ENCODE measurements around the gene SVIL.
A peak's percentile ranks its signal among the peaks of the same experiment; 100 is the strongest.
"Not testable (repeated sequence)": the region's sequence is repeated elsewhere in the genome, so short reads cannot be mapped to it uniquely, and the experiment has no call there.

The SVIL gene

GRCh38 chr10:29516309-29516932 is 118.3 kb downstream of the SVIL start:
- DNase-seq (ENCODE audit: low read depth in 2 of 2) = not testable (repeated sequence)

GRCh38 chr10:29515879-29516278 is 118.9 kb downstream of the SVIL start:
- not testable (repeated sequence) for DNase-seq (ENCODE audit: low read depth in 2 of 2)

GRCh38 chr10:29515104-29515503 is 119.7 kb downstream of the SVIL start:
- DNase-seq (ENCODE audit: low read depth in 2 of 2) = not testable (repeated sequence)

GRCh38 chr10:29514306-29514705 is 120.5 kb downstream of the SVIL start:
- no peak for DNase-seq (ENCODE audit: low read depth in 2 of 2)

GRCh38 chr10:29512425-29512974 is 122.3 kb downstream of the SVIL start:
- DNase-seq (ENCODE audit: low read depth in 2 of 2) = no peak

GRCh38 chr10:29511806-29512205 is 123.0 kb downstream of the SVIL start:
- DNase-seq (ENCODE audit: low read depth in 2 of 2) = not testable (repeated sequence)

GRCh38 chr10:29510483-29511157 is 124.2 kb downstream of the SVIL start:
- DNase-seq (ENCODE audit: low read depth in 2 of 2) = not testable (repeated sequence)

GRCh38 chr10:29508554-29509244 is 126.1 kb downstream of the SVIL start:
- no peak for DNase-seq (ENCODE audit: low read depth in 2 of 2)

GRCh38 chr10:29507750-29508149 is 127.0 kb downstream of the SVIL start:
- not testable (repeated sequence) for DNase-seq (ENCODE audit: low read depth in 2 of 2)

GRCh38 chr10:29506324-29506921 is 128.3 kb downstream of the SVIL start:
- not testable (repeated sequence) for DNase-seq (ENCODE audit: low read depth in 2 of 2)

GRCh38 chr10:29502351-29502750 is 132.4 kb downstream of the SVIL start:
- no peak for DNase-seq (ENCODE audit: low read depth in 2 of 2)

- no peak for DNase-seq (ENCODE audit: low read depth in 2 of 2)
Observed at GRCh38 chr10:29501692-29502091, 133.1 kb downstream of the SVIL start.

GRCh38 chr10:29499993-29500537 is 134.7 kb downstream of the SVIL start:
- no peak for DNase-seq (ENCODE audit: low read depth in 2 of 2)

- DNase-seq (ENCODE audit: low read depth in 2 of 2) = peak; percentile 55 to 74
Observed at GRCh38 chr10:29496341-29497162, 138.2 kb downstream of the SVIL start.

- DNase-seq (ENCODE audit: low read depth in 2 of 2) = no peak
Observed at GRCh38 chr10:29495366-29495765, 139.4 kb downstream of the SVIL start.

- no peak for DNase-seq (ENCODE audit: low read depth in 2 of 2)
Observed at GRCh38 chr10:29493697-29494096, 141.1 kb downstream of the SVIL start.

- DNase-seq (ENCODE audit: low read depth in 2 of 2) = no peak
Observed at GRCh38 chr10:29492774-29493173, 142.0 kb downstream of the SVIL start.

GRCh38 chr10:29491918-29492317 is 142.9 kb downstream of the SVIL start:
- DNase-seq (ENCODE audit: low read depth in 2 of 2) = no peak

- DNase-seq (ENCODE audit: low read depth in 2 of 2) = not testable (repeated sequence)
Observed at GRCh38 chr10:29490781-29491280, 143.9 kb downstream of the SVIL start.

- DNase-seq (ENCODE audit: low read depth in 2 of 2) = not testable (repeated sequence)
Observed at GRCh38 chr10:29488471-29488870, 146.3 kb downstream of the SVIL start.

GRCh38 chr10:29487884-29488266 is 146.9 kb downstream of the SVIL start:
- DNase-seq (ENCODE audit: low read depth in 2 of 2) = not testable (repeated sequence)

Data from stimulated activated CD4-positive, alpha-beta T cell treated with anti-CD3 and anti-CD28 coated beads, Interleukin-4, amount 100 ng/mL, for 48 hours (primary cell).